Measurements from ENCODE around the gene TGFBI.

Gene TGFBI

GRCh38 chr5:136004436-136004835, 24.4 kb upstream of the TGFBI start:
- no peak for DNase-seq

GRCh38 chr5:136005476-136005875, 23.3 kb upstream of the TGFBI start:
- DNase-seq = no peak

DNA sequence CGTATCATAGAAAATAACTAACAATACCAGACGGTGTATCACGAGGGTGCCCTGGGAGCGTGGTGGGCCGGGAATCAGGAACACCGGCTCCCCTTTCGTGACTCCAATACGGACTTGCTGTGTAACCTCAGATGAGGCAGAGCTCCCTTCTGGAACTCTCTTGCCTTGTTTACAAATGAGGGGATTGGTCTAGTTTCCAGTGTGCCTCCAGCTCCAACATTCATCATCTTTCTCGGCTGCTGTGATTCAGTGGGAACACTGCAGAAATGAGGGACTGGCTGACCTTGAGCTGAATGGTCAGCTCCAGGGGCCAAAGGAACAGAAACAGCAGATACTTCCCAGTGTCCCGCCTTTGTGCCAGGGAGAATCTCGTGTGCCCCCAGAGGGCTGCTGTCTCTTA, 22.6 kb upstream of the TGFBI start:
- no peak for DNase-seq

GRCh38 chr5:136006761-136007251, 22.0 kb upstream of the TGFBI start:
- no peak for DNase-seq

- DNase-seq = no peak
These were observed 21.5 kb upstream of the TGFBI start for GRCh38 chr5:136007271-136007670.

GRCh38 chr5:136011414-136012001, 17.3 kb upstream of the TGFBI start:
- no peak for DNase-seq

GRCh38 chr5:136012041-136012804, 16.6 kb upstream of the TGFBI start:
- DNase-seq = no peak

- DNase-seq = no peak
These were observed 15.2 kb upstream of the TGFBI start for GRCh38 chr5:136013559-136013958.

DNA sequence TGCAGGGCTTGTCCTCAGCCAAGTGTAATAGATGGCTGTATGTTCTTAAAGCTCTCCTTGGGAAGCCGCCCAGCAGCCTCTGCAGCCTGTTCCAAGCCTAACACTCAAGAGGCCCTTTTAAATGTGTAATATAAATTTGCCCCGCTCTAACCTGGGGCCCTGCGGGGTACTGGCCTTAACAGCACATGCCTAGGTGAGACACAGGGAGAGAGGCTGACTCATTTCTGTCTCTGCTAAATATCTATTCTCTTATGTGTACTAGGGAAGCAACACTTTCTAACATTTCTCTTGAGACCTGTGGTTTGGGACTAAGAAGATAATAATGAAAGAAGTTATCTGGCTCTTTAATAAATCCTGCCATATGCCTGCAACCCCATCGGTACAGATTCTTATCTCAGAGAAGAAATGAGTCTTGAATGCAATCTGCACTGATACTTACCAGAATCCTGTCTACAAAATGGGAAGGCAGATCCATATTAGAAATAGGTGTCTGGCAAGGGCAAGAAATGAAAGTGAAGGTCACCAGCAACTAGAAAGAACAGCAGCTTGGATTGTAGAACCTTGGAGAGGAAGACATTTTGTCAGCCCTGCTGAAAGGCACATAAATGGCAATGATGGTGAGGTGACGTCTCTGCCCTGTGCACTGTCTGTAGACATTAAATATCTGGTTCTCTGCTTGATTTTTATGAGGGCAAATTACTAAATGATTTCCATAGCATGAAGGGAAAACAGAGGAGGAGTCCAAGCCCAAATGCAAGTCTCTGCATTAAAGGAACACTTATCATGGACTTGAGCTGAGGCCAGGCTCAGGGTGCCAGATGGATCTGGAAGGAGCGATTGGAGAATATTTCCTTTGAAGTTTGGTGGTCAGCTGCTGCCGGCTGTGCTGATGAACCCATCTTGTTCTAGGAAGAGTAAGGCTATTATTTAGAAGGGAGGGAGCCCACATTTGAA, 14.5 kb upstream of the TGFBI start:
- no peak for DNase-seq

DNA sequence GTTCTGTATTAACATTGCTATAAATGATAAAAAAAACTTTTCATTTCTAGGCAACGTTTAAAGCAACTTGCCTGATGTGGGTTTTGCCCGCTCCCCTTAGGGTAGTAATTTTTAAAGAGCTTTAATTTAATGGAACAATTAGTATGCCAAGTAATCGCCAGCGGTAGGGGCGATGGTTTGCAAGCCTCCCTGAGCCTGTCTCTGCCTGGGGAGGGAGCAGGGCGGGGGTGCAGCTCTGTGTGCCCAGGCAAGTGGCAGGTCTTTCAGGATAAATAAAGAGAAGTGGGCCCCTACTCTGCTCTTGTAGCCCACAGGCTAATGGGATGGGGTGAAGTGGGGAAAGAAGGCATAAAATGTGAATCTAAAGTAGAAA, 13.8 kb upstream of the TGFBI start:
- DNase-seq = no peak

- no peak for DNase-seq
These were observed 12.7 kb upstream of the TGFBI start for GRCh38 chr5:136015966-136016650.

DNA sequence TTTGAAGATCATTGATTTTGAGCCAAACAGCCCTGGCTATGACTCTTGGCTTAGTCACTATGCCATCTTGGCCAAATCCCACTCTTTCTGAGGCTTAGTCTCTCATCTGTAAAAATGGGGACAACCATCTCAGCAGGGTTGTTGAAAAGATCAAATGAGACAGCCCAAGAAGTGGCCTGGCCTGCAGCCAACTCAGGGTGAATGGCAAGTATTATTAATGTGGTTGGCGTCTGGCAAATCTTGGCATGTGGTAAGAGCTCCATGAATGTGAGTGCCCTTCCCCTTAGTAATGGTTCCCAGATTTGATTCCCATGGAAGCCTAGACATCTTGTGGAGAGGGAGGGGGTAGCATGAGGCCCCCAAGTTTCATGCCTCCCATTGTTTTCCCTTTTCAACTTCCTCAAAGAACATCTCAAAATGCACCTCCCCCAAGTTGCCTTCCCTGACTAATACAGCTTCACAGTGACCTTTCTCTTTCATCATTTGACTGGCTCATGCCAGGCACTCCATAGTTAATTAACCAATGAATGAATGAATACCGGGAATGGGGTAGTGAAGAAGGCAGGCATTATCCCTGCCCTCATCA, 11.8 kb upstream of the TGFBI start:
- no peak for DNase-seq

DNA sequence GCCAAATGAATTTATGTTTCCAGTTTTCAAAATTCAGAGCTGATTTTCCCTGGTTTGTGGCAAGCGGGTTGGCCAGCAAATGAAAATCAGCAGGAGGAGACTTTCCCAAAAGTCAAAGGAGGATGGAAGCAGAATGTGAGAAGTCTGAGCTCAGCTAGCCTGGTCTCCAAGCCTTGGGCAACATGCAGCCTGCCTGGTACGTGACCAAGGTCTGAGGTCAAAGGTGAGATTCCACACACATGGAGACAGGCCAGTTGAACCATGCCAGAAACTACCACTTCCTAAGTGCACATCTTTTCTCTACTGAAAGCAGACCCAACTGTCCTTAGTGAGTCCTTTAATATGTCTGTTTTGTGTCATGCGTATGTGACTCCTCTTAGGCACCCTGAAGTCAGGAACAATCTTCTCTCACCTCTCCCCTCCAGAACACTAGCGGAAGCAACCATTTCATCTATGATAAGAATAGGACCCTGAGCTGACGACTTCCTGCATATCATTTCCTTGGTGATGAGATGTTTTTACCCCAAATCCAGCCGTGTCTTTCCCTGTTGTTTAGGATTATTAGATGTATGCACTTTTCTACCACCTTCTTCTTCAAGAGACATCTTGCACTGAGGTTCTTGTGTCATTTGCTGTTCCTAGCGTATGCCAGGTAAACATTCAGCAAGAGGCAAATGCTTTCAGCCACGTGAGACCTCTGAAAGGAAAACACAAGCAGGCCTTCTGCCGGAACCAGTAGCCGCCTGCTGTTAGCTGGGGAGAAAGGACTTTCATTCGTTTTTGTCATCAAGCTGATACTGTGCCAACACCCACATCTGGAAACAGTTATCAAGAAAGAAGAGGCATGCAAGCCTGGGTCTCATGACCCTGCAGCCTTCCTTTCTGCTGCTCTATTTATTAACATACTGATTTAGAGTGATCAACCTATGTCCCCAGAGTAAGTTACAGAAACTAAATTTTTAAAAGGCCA, 9.7 kb upstream of the TGFBI start:
- no peak for DNase-seq

- no peak for DNase-seq
These were observed 8.8 kb upstream of the TGFBI start for GRCh38 chr5:136020001-136020382.

DNA sequence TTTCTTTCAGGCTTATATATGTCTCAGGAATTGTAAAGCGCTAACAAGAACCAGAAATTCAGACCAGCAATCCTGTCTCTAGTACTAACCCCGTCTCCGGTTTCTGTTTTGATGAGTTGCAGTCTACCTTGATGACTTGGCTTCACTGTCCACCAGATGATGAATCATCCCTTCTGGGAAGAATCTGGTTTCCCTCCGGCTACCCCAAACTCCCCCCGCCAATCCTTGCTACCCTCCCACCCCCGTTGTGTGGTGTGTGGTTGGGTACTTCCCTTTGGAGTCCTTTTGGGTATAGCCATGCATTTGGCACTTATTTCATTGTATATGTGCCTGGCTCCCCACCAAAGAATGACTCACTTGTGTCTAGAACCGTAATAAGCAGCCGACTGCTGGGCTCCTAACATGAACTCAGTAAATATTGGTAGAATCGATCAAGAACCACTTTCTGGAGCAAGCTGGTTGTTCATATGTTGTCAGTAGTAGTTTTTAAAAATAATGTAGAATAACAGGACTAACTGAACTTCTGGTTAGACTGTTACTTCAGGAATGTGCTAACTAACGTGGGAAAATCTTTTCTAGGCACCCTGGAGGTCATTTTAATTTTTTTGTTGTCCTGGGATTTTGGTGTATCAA, 8.3 kb upstream of the TGFBI start:
- DNase-seq = no peak

DNA sequence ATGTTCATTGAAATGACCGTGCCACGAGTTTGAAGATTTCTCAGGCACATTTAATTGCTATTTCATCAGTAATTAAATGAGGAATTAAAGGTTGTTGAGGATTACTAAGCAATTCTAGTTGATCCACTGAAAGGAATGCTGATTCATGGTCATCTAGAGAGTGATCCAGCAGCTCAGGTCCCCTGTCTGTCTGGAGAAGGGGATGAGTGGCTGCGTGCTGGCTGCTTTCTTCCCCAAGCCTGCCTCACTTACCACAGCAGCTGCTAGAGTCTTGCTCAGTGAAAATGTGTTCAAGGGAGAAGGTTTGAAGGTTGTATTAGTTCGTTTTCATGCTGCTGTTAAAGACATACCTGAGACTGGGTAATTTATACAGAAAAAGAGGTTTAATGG, 7.8 kb upstream of the TGFBI start:
- no peak for DNase-seq

DNA sequence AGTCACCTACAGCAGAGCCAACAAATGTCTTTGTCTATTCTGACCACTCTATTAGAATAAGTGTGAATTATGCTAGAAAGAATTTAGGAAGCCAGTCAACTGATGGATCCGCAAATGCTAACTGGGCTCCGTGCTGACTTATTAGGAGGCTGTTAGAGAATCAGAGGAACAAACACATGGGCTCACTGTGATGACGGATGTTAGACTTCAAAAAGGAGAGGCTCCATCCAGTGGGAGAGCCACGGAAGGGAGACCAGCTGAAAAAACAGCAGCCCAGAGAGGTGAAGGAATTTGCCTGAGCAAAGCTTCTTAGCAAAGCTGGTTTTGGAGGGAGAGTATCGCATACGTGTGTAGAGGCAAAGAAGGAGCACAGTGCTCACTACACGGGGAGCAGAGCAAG, 5.8 kb upstream of the TGFBI start:
- DNase-seq = no peak

DNA sequence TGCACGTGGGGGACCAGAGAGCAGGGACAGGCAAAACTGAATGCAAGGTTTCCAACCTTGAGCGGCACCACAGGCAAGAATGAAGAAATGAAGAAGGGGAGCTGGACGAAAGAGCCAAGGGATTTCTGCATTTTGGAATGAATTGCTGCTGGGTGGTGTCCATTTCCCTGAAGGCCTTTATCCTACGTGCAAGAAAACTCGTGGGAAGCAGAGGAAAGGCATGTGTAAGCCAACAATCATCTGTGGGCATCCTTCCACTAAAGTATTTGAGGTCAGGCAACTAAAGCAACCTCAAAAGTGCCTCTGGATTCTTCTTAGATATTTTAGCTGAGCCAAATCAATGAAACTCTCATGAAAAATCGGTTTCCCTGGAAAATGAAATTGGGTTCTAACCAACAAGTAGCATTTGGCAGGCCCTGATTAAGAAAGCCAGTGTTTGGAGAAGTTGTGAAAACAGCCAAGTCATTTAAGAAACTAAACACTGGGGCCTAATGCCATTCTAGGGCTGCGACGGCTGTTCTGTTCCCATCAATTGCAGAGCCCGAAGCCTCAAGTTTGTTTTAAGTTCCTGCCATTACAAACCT, 4.7 kb upstream of the TGFBI start:
- no peak for DNase-seq

GRCh38 chr5:136025900-136026299, 2.9 kb upstream of the TGFBI start:
- DNase-seq = no peak

GRCh38 chr5:136026636-136027035, 2.2 kb upstream of the TGFBI start:
- DNase-seq = no peak

- DNase-seq = no peak
These were observed 1.5 kb upstream of the TGFBI start for GRCh38 chr5:136027311-136027710.

Data from activated CD4-positive, CD25-positive, alpha-beta regulatory T cell (primary cell).